CD4-positive, alpha-beta memory T cell (primary cell): ENCODE measurements around the gene ASPHD2. TPM values are rescaled to one million over a fixed set of nuclear protein-coding genes. Genes with fewer than 3 reads are reported as not detected.
A peak's percentile ranks its signal among the peaks of the same experiment; 100 is the strongest.

Experiments used
- CTCF ChIA-PET: fragments of 350-600 bp; sonication (Branson Sonifier 250); formaldehyde crosslinking; loops from one replicate; lab custom pipeline; 2021; ENCODE audit warnings: inconsistent platforms; ENCODE audit not compliant: partially characterized antibody; lab: Charles Lee
- POLR2A ChIA-PET: fragments of 350-600 bp; sonication (Branson Sonifier 250); formaldehyde crosslinking; loops from one replicate; lab custom pipeline; 2021; ENCODE audit not compliant: partially characterized antibody; lab: Charles Lee
- DNase-seq, 5 donors: peaks; one replicate each; pipeline versions ENCODE4 v3.0.0 to v3.0.0-alpha.2; 2020 to 2022; ENCODE audit warnings: mixed read lengths in 1 of 5
- H3K27ac ChIP-seq: one replicate; pipeline ENCODE4 v1.7.0; 2013; ENCODE audit warnings: low read depth, low read length
- H3K27me3 ChIP-seq: 2 replicates; pipeline ENCODE4 v1.7.0; 2013; ENCODE audit warnings: mild to moderate bottlenecking, low read length, moderate library complexity; ENCODE audit not compliant: insufficient read depth
- H3K36me3 ChIP-seq: 2 replicates; pipeline ENCODE4 v1.7.0; 2013; ENCODE audit warnings: mild to moderate bottlenecking, low read length, moderate library complexity; ENCODE audit not compliant: insufficient read depth
- H3K4me1 ChIP-seq: 2 replicates; pipeline ENCODE4 v1.7.0; 2013; ENCODE audit warnings: mild to moderate bottlenecking, low read length, moderate library complexity; ENCODE audit not compliant: insufficient read depth
- H3K4me3 ChIP-seq, 2 donors: one replicate each; pipeline ENCODE4 v1.7.0; 2013; ENCODE audit warnings: low read length in 2 of 2, mild to moderate bottlenecking in 1 of 2
- H3K9me3 ChIP-seq, 2 donors: one replicate each; pipeline ENCODE4 v1.7.0; 2013; ENCODE audit warnings: low read length in 2 of 2, control low read depth in 1 of 2; ENCODE audit not compliant: control insufficient read depth in 1 of 2
- H3K27ac Mint-ChIP-seq, 7 donors: one replicate each; pipeline ENCODE4 v1.8.0; 2020 to 2021; ENCODE audit warnings: mixed read lengths in 7 of 7, mild to moderate bottlenecking in 6 of 7, inconsistent platforms in 3 of 7, moderate library complexity in 3 of 7
- H3K27me3 Mint-ChIP-seq, 2 donors: one replicate each; pipeline ENCODE4 v1.8.0; 2020 to 2021; ENCODE audit warnings: mixed read lengths in 2 of 2
- H3K36me3 Mint-ChIP-seq, 2 donors: one replicate each; pipeline ENCODE4 v1.8.0; 2020 to 2021; ENCODE audit warnings: mixed read lengths in 2 of 2, inconsistent platforms in 1 of 2, mild to moderate bottlenecking in 1 of 2
- H3K4me1 Mint-ChIP-seq, 4 donors: one replicate each; pipeline ENCODE4 v1.8.0; 2020 to 2021; ENCODE audit warnings: mixed read lengths in 4 of 4, mild to moderate bottlenecking in 1 of 4
- H3K4me3 Mint-ChIP-seq, 8 donors: one replicate each; pipeline ENCODE4 v1.8.0; 2020 to 2021; ENCODE audit warnings: mixed read lengths in 8 of 8, mild to moderate bottlenecking in 7 of 8, moderate library complexity in 6 of 8, inconsistent platforms in 3 of 8
- H3K9me3 Mint-ChIP-seq, 8 donors: one replicate each; pipeline ENCODE4 v1.8.0; 2020 to 2021; ENCODE audit warnings: mixed read lengths in 8 of 8, mild to moderate bottlenecking in 5 of 8, inconsistent platforms in 3 of 8, moderate library complexity in 1 of 8
- intact Hi-C: fragments of 100-400 bp; cut with micrococcal nuclease; formaldehyde crosslinking; loops from one replicate; pipeline ENCODE4 v1.15.1; 2023
- polyA plus RNA-seq, 2 donors: library from polyadenylated mRNA; unstranded; fragments of 300-500 nt; fragmentation: Illumina TruSeq; gene quantifications; one replicate each; pipeline ENCODE4 v1.2.3, GENCODE V29; 2021
- total RNA-seq, 2 experiments: library from RNA; stranded (reverse); gene quantifications; one replicate each; pipeline ENCODE4 v1.2.3, GENCODE V29; 2021

ASPHD2 gene
- total and polyA plus RNA-seq, 4 experiments from 2014 or later = 2.8 to 4.1 (median 4.0) TPM

- Histone ChIP-seq H3K27ac (no peak overlapping the region), H3K36me3 (peaks cover 23% of the 10 kb centered on the region), H3K4me1 (no peaks in the 10 kb centered on the region), H3K9me3 (no peaks in the 10 kb centered on the region), H3K4me3 (no peak overlapping the region), H3K27me3 (no peaks in the 10 kb centered on the region)
- CTCF ChIA-PET = interaction anchor here (1.2 kb wide), 1 partner anchor 10 kb away, joined by 4 read pairs; no protein-coding TSS in a partner anchor
- POLR2A ChIA-PET = no interaction called here
- no peaks in the 10 kb centered on the region for H3K4me1 Mint-ChIP-seq
- H3K27ac Mint-ChIP-seq = no peak overlapping the region
- no peaks in the 10 kb centered on the region for H3K9me3 Mint-ChIP-seq
- intact Hi-C loops = no loop called here
- H3K27me3 Mint-ChIP-seq = no peaks in the 10 kb centered on the region
- no peak overlapping the region for H3K4me3 Mint-ChIP-seq
- DNase-seq = no peak
- peaks cover 37 to 50% of the 10 kb centered on the region in 2 donors for H3K36me3 Mint-ChIP-seq
Observed at GRCh38 chr22:26452236-26453016, 23.4 kb downstream of the ASPHD2 start.

GRCh38 chr22:26453216-26453615 lies 24.2 kb downstream of the ASPHD2 start:
- no peaks in the 10 kb centered on the region for H3K27me3 Mint-ChIP-seq
- H3K9me3 Mint-ChIP-seq = no peaks in the 10 kb centered on the region
- Histone ChIP-seq H3K27ac (no peak overlapping the region), H3K4me1 (no peaks in the 10 kb centered on the region), H3K36me3 (peaks cover 31% of the 10 kb centered on the region), H3K27me3 (no peaks in the 10 kb centered on the region), H3K9me3 (no peaks in the 10 kb centered on the region), H3K4me3 (no peak overlapping the region)
- no peaks in the 10 kb centered on the region for H3K4me1 Mint-ChIP-seq
- no peak overlapping the region for H3K4me3 Mint-ChIP-seq
- POLR2A ChIA-PET = no interaction called here
- intact Hi-C loops = no loop called here
- CTCF ChIA-PET = interaction anchor here (1.2 kb wide), 1 partner anchor 9 kb away, joined by 4 read pairs; no protein-coding TSS in a partner anchor
- DNase-seq = no peak
- no peak overlapping the region for H3K27ac Mint-ChIP-seq
- H3K36me3 Mint-ChIP-seq = peaks cover 37 to 57% of the 10 kb centered on the region in 2 donors

- CTCF ChIA-PET = interaction anchor here (1.2 kb wide), 1 partner anchor 9 kb away, joined by 4 read pairs; no protein-coding TSS in a partner anchor
Observed at GRCh38 chr22:26453812-26454500, 24.9 kb downstream of the ASPHD2 start.

GRCh38 chr22:26457661-26458272 lies 28.7 kb downstream of the ASPHD2 start:
- ChIA-PET CTCF (no interaction called here), POLR2A (no interaction called here)
- intact Hi-C loops = no loop called here
- Histone ChIP-seq H3K36me3 (peaks cover 38% of the 10 kb centered on the region), H3K27me3 (no peaks in the 10 kb centered on the region), H3K27ac (no peak overlapping the region), H3K9me3 (no peaks in the 10 kb centered on the region), H3K4me1 (no peaks in the 10 kb centered on the region), H3K4me3 (no peak overlapping the region)
- H3K27ac Mint-ChIP-seq = no peak overlapping the region
- no peaks in the 10 kb centered on the region for H3K9me3 Mint-ChIP-seq
- peaks cover 0 to 5% (median 0%) of the 10 kb centered on the region in 4 donors for H3K4me1 Mint-ChIP-seq
- no peak for DNase-seq
- no peaks in the 10 kb centered on the region for H3K27me3 Mint-ChIP-seq
- H3K4me3 Mint-ChIP-seq = no peak overlapping the region
- peaks cover 31 to 62% of the 10 kb centered on the region in 2 donors for H3K36me3 Mint-ChIP-seq

More at GRCh38 chr22:26453812-26454500, 24.9 kb downstream of the ASPHD2 start:
- peak overlapping the region in 1 of 8 donors; percentile 48 for H3K4me3 Mint-ChIP-seq
- Histone ChIP-seq H3K4me1 (no peaks in the 10 kb centered on the region), H3K27me3 (no peaks in the 10 kb centered on the region), H3K9me3 (no peaks in the 10 kb centered on the region), H3K27ac (no peak overlapping the region), H3K4me3 (no peak overlapping the region), H3K36me3 (peaks cover 32% of the 10 kb centered on the region)
- POLR2A ChIA-PET = no interaction called here
- peak overlapping the region in 2 of 7 donors; percentile 48 to 62 for H3K27ac Mint-ChIP-seq
- intact Hi-C loops = no loop called here
- H3K4me1 Mint-ChIP-seq = no peaks in the 10 kb centered on the region
- no peaks in the 10 kb centered on the region for H3K9me3 Mint-ChIP-seq
- H3K36me3 Mint-ChIP-seq = peaks cover 39 to 59% of the 10 kb centered on the region in 2 donors
- H3K27me3 Mint-ChIP-seq = no peaks in the 10 kb centered on the region
- DNase-seq = no peak

- intact Hi-C loops = no loop called here
- Mint-ChIP-seq H3K27ac (no peak overlapping the region), H3K4me3 (no peak overlapping the region), H3K4me1 (peaks cover 0 to 5% (median 0%) of the 10 kb centered on the region in 4 donors), H3K36me3 (peaks cover 44 to 67% of the 10 kb centered on the region in 2 donors), H3K27me3 (no peaks in the 10 kb centered on the region), H3K9me3 (no peaks in the 10 kb centered on the region)
- no peak for DNase-seq
- no peak overlapping the region for H3K4me3 ChIP-seq
- CTCF ChIA-PET = interaction anchor here (0.7 to 5.1 kb wide), 11 partner anchors 11 to 95 kb away, joined by 3 to 79 read pairs (median 5); partner anchors contain the start of genes HPS4 and SRRD
- H3K9me3 ChIP-seq = no peaks in the 10 kb centered on the region
- H3K27me3 ChIP-seq = no peaks in the 10 kb centered on the region
- H3K27ac ChIP-seq = no peak overlapping the region
- POLR2A ChIA-PET = no interaction called here
- peaks cover 50% of the 10 kb centered on the region for H3K36me3 ChIP-seq
- no peaks in the 10 kb centered on the region for H3K4me1 ChIP-seq
Observed at GRCh38 chr22:26460202-26460601, 31.1 kb downstream of the ASPHD2 start.

GRCh38 chr22:26461188-26461810 lies 32.2 kb downstream of the ASPHD2 start:
- Mint-ChIP-seq H3K4me1 (peaks cover 0 to 5% (median 0%) of the 10 kb centered on the region in 4 donors), H3K4me3 (no peak overlapping the region), H3K36me3 (peaks cover 43 to 71% of the 10 kb centered on the region in 2 donors), H3K27ac (peak overlapping the region in 1 of 7 donors; percentile 16), H3K9me3 (no peaks in the 10 kb centered on the region), H3K27me3 (no peaks in the 10 kb centered on the region)
- Histone ChIP-seq H3K9me3 (no peaks in the 10 kb centered on the region), H3K4me3 (no peak overlapping the region), H3K36me3 (peaks cover 58% of the 10 kb centered on the region), H3K4me1 (no peaks in the 10 kb centered on the region), H3K27me3 (no peaks in the 10 kb centered on the region), H3K27ac (no peak overlapping the region)
- intact Hi-C loops = no loop called here
- CTCF ChIA-PET = interaction anchor here (0.5 to 5.1 kb wide), 14 partner anchors 12 to 204 kb away, joined by 3 to 79 read pairs (median 5); partner anchors contain the start of genes HPS4 and SRRD
- peak in 3 of 5 donors; percentile 17 to 22 (median 19) for DNase-seq
- POLR2A ChIA-PET = no interaction called here
